Activated naive CD8-positive, alpha-beta T cell treated with anti-CD3 and anti-CD28 coated beads, Interleukin-2, amount 50 U/mL, for 16 hours (primary cell): Measurements from ENCODE around the gene MXD3.
A peak's percentile ranks its signal among the peaks of the same experiment; 100 is the strongest.
"Not testable (repeated sequence)": the region's sequence is repeated elsewhere in the genome, so short reads cannot be mapped to it uniquely, and the experiment has no call there.

Experiments
- DNase-seq: peaks from one replicate; pipeline ENCODE4 v3.0.0-alpha.2; 2020; ENCODE audit warnings: low read depth, low spot score

MXD3 gene

GRCh38 chr5:177320879-177321278 is 9.2 kb upstream of the MXD3 start:
- no peak for DNase-seq

- DNase-seq, result no peak
Observed at GRCh38 chr5:177319913-177320588, 8.4 kb upstream of the MXD3 start.

- DNase-seq, result peak; percentile 47
Observed at GRCh38 chr5:177317959-177318377, 6.3 kb upstream of the MXD3 start.

- DNase-seq, result no peak
Observed at GRCh38 chr5:177316005-177316404, 4.3 kb upstream of the MXD3 start.

- no peak for DNase-seq
Observed at GRCh38 chr5:177315411-177315810, 3.7 kb upstream of the MXD3 start.

- no peak for DNase-seq
Observed at GRCh38 chr5:177314376-177315342, 3.0 kb upstream of the MXD3 start.

- DNase-seq, result no peak
Observed at GRCh38 chr5:177313561-177314259, 2.0 kb upstream of the MXD3 start.

GRCh38 chr5:177312649-177313181 is 1.0 kb upstream of the MXD3 start:
- DNase-seq, result no peak

GRCh38 chr5:177311392-177311722 is 341 bp downstream of the MXD3 start:
- no peak for DNase-seq

GRCh38 chr5:177310757-177311391 is 824 bp downstream of the MXD3 start:
- no peak for DNase-seq

- DNase-seq, result no peak
Observed at GRCh38 chr5:177310332-177310731, 1.4 kb downstream of the MXD3 start.

GRCh38 chr5:177309351-177310191 is 2.1 kb downstream of the MXD3 start:
- DNase-seq, result peak; percentile 48

GRCh38 chr5:177308740-177309139 is 3.0 kb downstream of the MXD3 start:
- no peak for DNase-seq

- DNase-seq, result no peak
Observed at GRCh38 chr5:177307544-177308363, 3.9 kb downstream of the MXD3 start.

GRCh38 chr5:177306674-177307543 is 4.8 kb downstream of the MXD3 start:
- no peak for DNase-seq

- DNase-seq, result not testable (repeated sequence)
Observed at GRCh38 chr5:177306103-177306640, 5.5 kb downstream of the MXD3 start.

- no peak for DNase-seq
Observed at GRCh38 chr5:177304392-177305119, 7.1 kb downstream of the MXD3 start.

GRCh38 chr5:177303925-177304391 is 7.7 kb downstream of the MXD3 start:
- DNase-seq, result no peak
